Measurements from ENCODE around the gene KRTAP5-3. TPM values are rescaled to one million over a fixed set of nuclear protein-coding genes. Genes with fewer than 3 reads are reported as not detected.
A peak's percentile ranks its signal among the peaks of the same experiment; 100 is the strongest.

The KRTAP5-3 gene
- total and polyA plus RNA-seq, 3 experiments from 2014 or later, result not detected

DNA sequence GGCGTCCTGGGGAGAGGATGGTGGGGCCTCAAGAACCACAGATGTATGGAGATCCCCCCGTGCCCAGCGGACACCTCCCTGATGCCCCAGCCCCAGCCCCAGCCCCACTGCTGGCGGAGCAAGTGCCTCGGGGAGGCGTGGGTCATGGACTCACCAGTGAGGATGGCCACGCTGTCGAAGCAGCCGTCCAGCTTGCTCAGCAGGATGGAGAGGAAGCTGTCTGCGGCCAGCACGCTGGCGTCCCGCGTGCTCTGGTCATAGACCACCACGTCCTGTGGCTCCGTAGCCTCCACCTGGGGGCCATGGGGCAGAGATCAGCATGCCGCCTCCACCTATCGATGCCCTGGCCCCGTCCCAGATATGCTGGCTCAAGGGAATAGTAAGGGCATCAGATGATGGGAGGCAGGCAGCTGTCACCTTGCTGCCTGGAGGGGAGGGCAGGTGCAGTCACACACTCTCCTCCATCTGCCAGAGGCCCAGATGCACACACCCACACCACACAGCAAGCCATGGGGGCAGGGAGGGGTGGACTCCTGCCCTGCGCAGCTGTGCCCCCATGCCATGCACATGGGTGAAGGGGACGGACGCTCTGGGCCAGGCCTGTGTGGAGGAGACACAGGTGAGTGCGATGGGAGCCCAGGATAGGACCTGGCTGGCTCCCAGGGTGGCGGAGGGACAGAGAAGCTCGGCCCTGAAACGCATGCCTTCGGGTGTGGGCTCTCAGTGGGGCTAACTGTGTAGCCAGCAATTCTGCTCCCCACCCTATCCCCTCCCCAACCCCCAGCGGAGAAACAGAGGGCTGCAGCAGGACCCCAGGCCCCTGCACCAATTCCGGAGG lies 44.3 kb downstream of the KRTAP5-3 start:
- ChIA-PET CTCF (interaction anchor here (1.2 to 13.9 kb wide), 5 partner anchors 8 to 17 kb away, joined by 3 to 152 read pairs (median 6); no protein-coding TSS in a partner anchor), POLR2A (no interaction called here)
- H3K4me3 ChIP-seq (ENCODE audit: low read length), result no peak overlapping the region
- DNase-seq, result peak in 1 of 5 donors; percentile 5
- Mint-ChIP-seq H3K27me3 (peaks cover 0 to 2% of the 10 kb centered on the region in 2 donors), H3K36me3 (peaks cover 0 to 29% (median 2%) of the 10 kb centered on the region in 3 donors), H3K9me3 (peaks cover 0 to 2% (median 0%) of the 10 kb centered on the region in 5 donors), H3K4me1 (peaks cover 10 to 12% (median 11%) of the 10 kb centered on the region in 3 donors), H3K4me3 (no peak overlapping the region), H3K27ac (no peak overlapping the region)
- no peaks in the 10 kb centered on the region for H3K27me3 ChIP-seq (ENCODE audit: insufficient read depth, low read length, poor library complexity, severe bottlenecking)
- H3K36me3 ChIP-seq (ENCODE audit: insufficient read depth, low read length), result no peaks in the 10 kb centered on the region
- no peak overlapping the region for H3K27ac ChIP-seq (ENCODE audit: low read depth, low read length)
- H3K9me3 ChIP-seq (ENCODE audit: low read length), result no peaks in the 10 kb centered on the region
- peaks cover 5% of the 10 kb centered on the region for H3K4me1 ChIP-seq (ENCODE audit: insufficient read depth, low read length)

DNA sequence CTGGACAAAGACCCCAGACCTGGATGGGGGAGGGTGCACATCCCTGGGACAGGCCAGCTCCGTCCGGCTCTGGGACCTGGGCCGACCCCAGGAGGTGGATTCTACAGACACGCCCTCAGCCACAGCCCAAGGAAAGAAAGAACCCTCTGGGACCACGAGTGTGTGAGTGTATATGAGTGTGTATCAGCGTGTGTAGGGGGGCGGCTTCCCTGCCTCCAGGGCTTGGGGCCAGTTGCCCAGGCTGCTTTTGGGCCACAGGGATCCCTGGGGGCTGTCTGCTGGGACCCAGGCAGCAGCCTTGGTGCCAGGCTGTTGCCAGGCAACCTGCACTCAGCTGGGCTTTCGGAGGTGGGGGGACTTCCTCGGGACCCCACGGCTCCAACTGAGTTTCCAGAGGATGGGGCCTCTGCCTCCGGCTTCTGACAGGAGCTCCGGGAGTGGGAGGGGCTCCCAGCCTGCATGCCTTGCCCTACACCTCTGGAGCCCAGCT lies 45.1 kb downstream of the KRTAP5-3 start:
- H3K4me3 ChIP-seq (ENCODE audit: low read length), result no peak overlapping the region
- H3K9me3 ChIP-seq (ENCODE audit: low read length), result no peaks in the 10 kb centered on the region
- POLR2A ChIA-PET, result no interaction called here
- no peaks in the 10 kb centered on the region for H3K36me3 ChIP-seq (ENCODE audit: insufficient read depth, low read length)
- no peaks in the 10 kb centered on the region for H3K4me1 ChIP-seq (ENCODE audit: insufficient read depth, low read length)
- H3K36me3 Mint-ChIP-seq, result peaks cover 0 to 30% (median 2%) of the 10 kb centered on the region in 3 donors
- DNase-seq, result no peak
- no peak overlapping the region for H3K27ac ChIP-seq (ENCODE audit: low read depth, low read length)
- H3K9me3 Mint-ChIP-seq, result peaks cover 0 to 2% (median 0%) of the 10 kb centered on the region in 5 donors
- CTCF ChIA-PET, result interaction anchor here (1.2 to 1.7 kb wide), 2 partner anchors 10 to 12 kb away, joined by 4 to 6 read pairs; no protein-coding TSS in a partner anchor
- no peaks in the 10 kb centered on the region for H3K27me3 ChIP-seq (ENCODE audit: insufficient read depth, low read length, poor library complexity, severe bottlenecking)
- peaks cover 3 to 4% (median 4%) of the 10 kb centered on the region in 3 donors for H3K4me1 Mint-ChIP-seq
- H3K27ac Mint-ChIP-seq, result peak overlapping the region in 2 of 8 donors; percentile 33 to 77
- peaks cover 0 to 2% of the 10 kb centered on the region in 2 donors for H3K27me3 Mint-ChIP-seq
- no peak overlapping the region for H3K4me3 Mint-ChIP-seq

GRCh38 chr11:1562469-1563148 lies 45.7 kb downstream of the KRTAP5-3 start:
- Mint-ChIP-seq H3K4me3 (peak overlapping the region in 2 of 7 donors; percentile 41 to 48), H3K27me3 (peaks cover 0 to 4% of the 10 kb centered on the region in 2 donors), H3K4me1 (peaks cover 0 to 2% (median 0%) of the 10 kb centered on the region in 3 donors), H3K9me3 (peaks cover 0 to 2% (median 0%) of the 10 kb centered on the region in 5 donors), H3K36me3 (peaks cover 0 to 35% (median 2%) of the 10 kb centered on the region in 3 donors), H3K27ac (peak overlapping the region in 1 of 8 donors; percentile 77)
- no peaks in the 10 kb centered on the region for H3K27me3 ChIP-seq (ENCODE audit: insufficient read depth, low read length, poor library complexity, severe bottlenecking)
- DNase-seq, result no peak
- H3K27ac ChIP-seq (ENCODE audit: low read depth, low read length), result no peak overlapping the region
- no peaks in the 10 kb centered on the region for H3K4me1 ChIP-seq (ENCODE audit: insufficient read depth, low read length)
- ChIA-PET CTCF (interaction anchor here (1.2 to 1.7 kb wide), 2 partner anchors 11 to 13 kb away, joined by 4 to 6 read pairs; no protein-coding TSS in a partner anchor), POLR2A (no interaction called here)
- no peaks in the 10 kb centered on the region for H3K9me3 ChIP-seq (ENCODE audit: low read length)
- no peak overlapping the region for H3K4me3 ChIP-seq (ENCODE audit: low read length)
- H3K36me3 ChIP-seq (ENCODE audit: insufficient read depth, low read length), result no peaks in the 10 kb centered on the region

DNA sequence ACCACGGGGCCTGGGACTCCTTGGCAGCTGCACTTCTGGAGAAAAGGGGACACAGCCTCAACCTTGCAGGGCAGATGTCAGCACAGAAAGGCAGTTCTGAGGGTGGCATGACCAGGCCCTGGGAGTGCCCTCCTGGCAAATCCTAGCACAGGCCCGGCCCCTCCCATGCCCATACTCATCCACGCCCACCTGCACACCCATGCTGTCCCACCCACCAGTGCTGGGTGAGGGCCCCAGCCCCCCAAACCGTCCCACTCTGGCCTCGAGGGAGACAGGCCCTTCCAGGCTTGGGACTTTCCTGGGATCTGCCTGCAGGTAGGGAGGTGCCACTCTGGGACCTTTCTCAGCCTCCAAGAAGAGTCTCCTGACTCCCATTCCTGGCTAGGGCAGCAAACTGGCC lies 46.3 kb downstream of the KRTAP5-3 start:
- no peak overlapping the region for H3K27ac ChIP-seq (ENCODE audit: low read depth, low read length)
- peaks cover 0 to 1% (median 0%) of the 10 kb centered on the region in 3 donors for H3K4me1 Mint-ChIP-seq
- peaks cover 0 to 5% of the 10 kb centered on the region in 2 donors for H3K27me3 Mint-ChIP-seq
- no peaks in the 10 kb centered on the region for H3K27me3 ChIP-seq (ENCODE audit: insufficient read depth, low read length, poor library complexity, severe bottlenecking)
- peaks cover 0 to 37% (median 2%) of the 10 kb centered on the region in 3 donors for H3K36me3 Mint-ChIP-seq
- POLR2A ChIA-PET, result no interaction called here
- H3K9me3 Mint-ChIP-seq, result peaks cover 0 to 2% (median 0%) of the 10 kb centered on the region in 5 donors
- CTCF ChIA-PET, result no interaction called here
- no peaks in the 10 kb centered on the region for H3K9me3 ChIP-seq (ENCODE audit: low read length)
- DNase-seq, result no peak
- no peak overlapping the region for H3K4me3 ChIP-seq (ENCODE audit: low read length)
- no peaks in the 10 kb centered on the region for H3K4me1 ChIP-seq (ENCODE audit: insufficient read depth, low read length)
- peak overlapping the region in 1 of 7 donors; percentile 48 for H3K4me3 Mint-ChIP-seq
- no peaks in the 10 kb centered on the region for H3K36me3 ChIP-seq (ENCODE audit: insufficient read depth, low read length)
- peak overlapping the region in 1 of 8 donors; percentile 77 for H3K27ac Mint-ChIP-seq

GRCh38 chr11:1561266-1561665 lies 47.0 kb downstream of the KRTAP5-3 start:
- Mint-ChIP-seq H3K27me3 (peaks cover 0 to 5% of the 10 kb centered on the region in 2 donors), H3K27ac (no peak overlapping the region), H3K36me3 (peaks cover 0 to 37% (median 2%) of the 10 kb centered on the region in 3 donors), H3K4me1 (no peaks in the 10 kb centered on the region), H3K9me3 (peaks cover 0 to 2% (median 0%) of the 10 kb centered on the region in 5 donors), H3K4me3 (no peak overlapping the region)
- Histone ChIP-seq H3K36me3 (ENCODE audit: insufficient read depth, low read length) (no peaks in the 10 kb centered on the region), H3K4me3 (ENCODE audit: low read length) (no peak overlapping the region), H3K4me1 (ENCODE audit: insufficient read depth, low read length) (no peaks in the 10 kb centered on the region), H3K27ac (ENCODE audit: low read depth, low read length) (no peak overlapping the region), H3K9me3 (ENCODE audit: low read length) (no peaks in the 10 kb centered on the region), H3K27me3 (ENCODE audit: insufficient read depth, low read length, poor library complexity, severe bottlenecking) (no peaks in the 10 kb centered on the region)
- POLR2A ChIA-PET, result no interaction called here
- CTCF ChIA-PET, result interaction anchor here (1.2 to 1.9 kb wide), 2 partner anchors 13 to 14 kb away, joined by 3 to 6 read pairs; no protein-coding TSS in a partner anchor
- DNase-seq, result no peak

DNA sequence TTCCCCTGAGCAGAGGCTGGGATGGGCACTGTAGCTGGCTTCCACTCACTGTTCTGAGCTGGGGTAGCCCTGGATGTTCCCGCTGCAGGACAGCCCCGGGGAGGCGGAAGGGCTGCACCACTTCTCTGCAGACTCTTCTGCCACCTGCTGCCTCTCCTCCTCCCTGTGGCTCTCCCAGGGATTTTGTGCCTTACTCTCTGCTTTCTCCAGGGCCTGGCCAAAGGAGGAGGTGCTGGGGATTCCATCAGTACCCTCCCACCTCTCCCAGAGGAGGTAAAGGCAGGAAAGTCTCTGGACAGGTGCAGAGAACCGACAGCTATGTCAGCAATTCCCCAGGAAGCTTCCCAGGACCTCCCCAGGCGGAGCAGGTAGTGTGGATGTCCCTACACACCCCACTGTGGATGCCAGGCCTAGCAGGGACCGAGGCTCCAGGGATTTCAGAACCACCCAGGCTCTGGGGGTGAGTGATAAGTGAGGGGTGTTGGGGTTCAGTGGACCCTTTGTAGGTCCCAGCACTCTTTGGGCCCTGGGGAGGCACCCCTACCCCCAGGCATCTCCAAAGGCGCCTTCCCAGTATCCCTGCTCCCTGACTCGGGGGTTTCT lies 47.5 kb downstream of the KRTAP5-3 start:
- DNase-seq, result no peak
- peaks cover 0 to 35% (median 2%) of the 10 kb centered on the region in 3 donors for H3K36me3 Mint-ChIP-seq
- ChIA-PET CTCF (interaction anchor here (1.2 to 1.9 kb wide), 2 partner anchors 14 kb away, joined by 3 to 6 read pairs; no protein-coding TSS in a partner anchor), POLR2A (no interaction called here)
- H3K4me1 Mint-ChIP-seq, result no peaks in the 10 kb centered on the region
- H3K4me3 ChIP-seq (ENCODE audit: low read length), result no peak overlapping the region
- H3K9me3 ChIP-seq (ENCODE audit: low read length), result no peaks in the 10 kb centered on the region
- no peaks in the 10 kb centered on the region for H3K4me1 ChIP-seq (ENCODE audit: insufficient read depth, low read length)
- H3K27me3 ChIP-seq (ENCODE audit: insufficient read depth, low read length, poor library complexity, severe bottlenecking), result no peaks in the 10 kb centered on the region
- peak overlapping the region in 1 of 8 donors; percentile 43 for H3K27ac Mint-ChIP-seq
- H3K27ac ChIP-seq (ENCODE audit: low read depth, low read length), result no peak overlapping the region
- H3K4me3 Mint-ChIP-seq, result no peak overlapping the region
- H3K36me3 ChIP-seq (ENCODE audit: insufficient read depth, low read length), result no peaks in the 10 kb centered on the region
- H3K9me3 Mint-ChIP-seq, result peaks cover 0 to 2% (median 0%) of the 10 kb centered on the region in 5 donors
- peaks cover 0 to 6% of the 10 kb centered on the region in 2 donors for H3K27me3 Mint-ChIP-seq

GRCh38 chr11:1560002-1560648 lies 48.1 kb downstream of the KRTAP5-3 start:
- Histone ChIP-seq H3K4me3 (ENCODE audit: low read length) (no peak overlapping the region), H3K9me3 (ENCODE audit: low read length) (no peaks in the 10 kb centered on the region), H3K27me3 (ENCODE audit: insufficient read depth, low read length, poor library complexity, severe bottlenecking) (no peaks in the 10 kb centered on the region), H3K36me3 (ENCODE audit: insufficient read depth, low read length) (no peaks in the 10 kb centered on the region), H3K27ac (ENCODE audit: low read depth, low read length) (no peak overlapping the region), H3K4me1 (ENCODE audit: insufficient read depth, low read length) (no peaks in the 10 kb centered on the region)
- ChIA-PET CTCF (interaction anchor here (1.2 to 1.9 kb wide), 2 partner anchors 13 to 14 kb away, joined by 3 to 6 read pairs; no protein-coding TSS in a partner anchor), POLR2A (no interaction called here)
- Mint-ChIP-seq H3K4me3 (no peak overlapping the region), H3K27me3 (peaks cover 0 to 7% of the 10 kb centered on the region in 2 donors), H3K9me3 (peaks cover 0 to 2% (median 0%) of the 10 kb centered on the region in 5 donors), H3K36me3 (peaks cover 0 to 34% (median 2%) of the 10 kb centered on the region in 3 donors), H3K27ac (peak overlapping the region in 1 of 8 donors; percentile 63), H3K4me1 (no peaks in the 10 kb centered on the region)
- no peak for DNase-seq
